Mesothelial cell of epicardium (in vitro differentiated cells): ENCODE measurements around the gene SZT2. TPM values are rescaled to one million over a fixed set of nuclear protein-coding genes. Genes with fewer than 3 reads are reported as not detected.
"Not testable (repeated sequence)": the region's sequence is repeated elsewhere in the genome, so short reads cannot be mapped to it uniquely, and the experiment has no call there.

Experiments
- DNase-seq, 2 experiments: peaks; one replicate each; pipeline ENCODE4 v3.0.0; 2021; ENCODE audit warnings: low spot score in 2 of 2; ENCODE audit not compliant: unreplicated experiment in 2 of 2
- H3K27ac Mint-ChIP-seq: 2 replicates; pipeline ENCODE4 v1.8.0; 2021; ENCODE audit warnings: mixed read lengths
- H3K27me3 Mint-ChIP-seq: 2 replicates; pipeline ENCODE4 v1.8.0; 2021; ENCODE audit warnings: low read depth, mixed read lengths
- H3K36me3 Mint-ChIP-seq: 2 replicates; pipeline ENCODE4 v1.8.0; 2021; ENCODE audit warnings: mixed read lengths
- H3K4me1 Mint-ChIP-seq: 2 replicates; pipeline ENCODE4 v1.8.0; 2021; ENCODE audit warnings: mixed read lengths
- H3K4me3 Mint-ChIP-seq: 2 replicates; pipeline ENCODE4 v1.8.0; 2021; ENCODE audit warnings: mild to moderate bottlenecking, moderate library complexity, mixed read lengths
- H3K9me3 Mint-ChIP-seq: 2 replicates; pipeline ENCODE4 v1.8.0; 2021; ENCODE audit warnings: mixed read lengths
- CTCF ChIP-seq: fragments of 200-600 bp; sonication (generic); IDR thresholded peaks from one replicate; pipeline ENCODE4 v1.5.0; 2021; ENCODE audit warnings: antibody characterized with exemption; ENCODE audit not compliant: unreplicated experiment
- total RNA-seq: library from RNA; stranded (reverse); gene quantifications from 3 replicates; pipeline ENCODE4 v1.2.1, GENCODE V29; 2021

The SZT2 gene
- total RNA-seq, 1 donor from 2014 or later = 97.4 TPM

- H3K4me3 Mint-ChIP-seq = peak overlapping the region; percentile 67
- H3K27me3 Mint-ChIP-seq = peaks cover 10% of the 10 kb centered on the region
- no peak for TF ChIP-seq CTCF
- H3K36me3 Mint-ChIP-seq = peaks cover 26% of the 10 kb centered on the region
- DNase-seq = no peak
- peak overlapping the region; percentile 84 for H3K27ac Mint-ChIP-seq
- H3K9me3 Mint-ChIP-seq = peaks cover 4% of the 10 kb centered on the region
- H3K4me1 Mint-ChIP-seq = peaks cover 21% of the 10 kb centered on the region
Measured at GRCh38 chr1:43452789-43453441, 63.2 kb downstream of the SZT2 start.

- TF ChIP-seq CTCF = no peak
- Mint-ChIP-seq H3K4me1 (peaks cover 21% of the 10 kb centered on the region), H3K36me3 (peaks cover 27% of the 10 kb centered on the region), H3K27me3 (peaks cover 14% of the 10 kb centered on the region), H3K9me3 (peaks cover 9% of the 10 kb centered on the region), H3K27ac (peak within 1 kb of the TSS; percentile 91), H3K4me3 (peak within 1 kb of the TSS; percentile 79)
- peak; percentile 56 to 76 for DNase-seq
Measured at GRCh38 chr1:43453442-43454269, 64.0 kb downstream of the SZT2 start, which contains the start of gene HYI. TSS of gene HYI (minus strand) at chr1:43453931. CDS start at chr1:43453793, 138 bp downstream.

- Mint-ChIP-seq H3K4me1 (peaks cover 21% of the 10 kb centered on the region), H3K27ac (peak overlapping the region; percentile 91), H3K27me3 (peaks cover 14% of the 10 kb centered on the region), H3K36me3 (peaks cover 22% of the 10 kb centered on the region), H3K4me3 (peak overlapping the region; percentile 79), H3K9me3 (peaks cover 17% of the 10 kb centered on the region)
- TF ChIP-seq CTCF = no peak
- DNase-seq = peak in 1 of 2 experiments; percentile 57
Measured at GRCh38 chr1:43454270-43455011, 64.7 kb downstream of the SZT2 start.

GRCh38 chr1:43455213-43455889 is 65.7 kb downstream of the SZT2 start:
- Mint-ChIP-seq H3K9me3 (peaks cover 23% of the 10 kb centered on the region), H3K27me3 (peaks cover 14% of the 10 kb centered on the region), H3K4me3 (peak overlapping the region; percentile 17), H3K36me3 (peaks cover 14% of the 10 kb centered on the region), H3K27ac (no peak overlapping the region), H3K4me1 (peaks cover 21% of the 10 kb centered on the region)
- DNase-seq = no peak
- no peak for TF ChIP-seq CTCF

- Mint-ChIP-seq H3K4me1 (peaks cover 19% of the 10 kb centered on the region), H3K27me3 (peaks cover 14% of the 10 kb centered on the region), H3K9me3 (peaks cover 30% of the 10 kb centered on the region)
- DNase-seq, H3K36me3 Mint-ChIP-seq, H3K27ac Mint-ChIP-seq, H3K4me3 Mint-ChIP-seq: not testable (repeated sequence)
Measured at GRCh38 chr1:43458379-43458778, 68.7 kb downstream of the SZT2 start.
